Stimulated activated CD8-positive, alpha-beta memory T cell treated with anti-CD3 and anti-CD28 coated beads, Interleukin-4, amount 100 ng/mL, for 1 hour (primary cell): ENCODE results near the gene BCAS4.
"Not testable (repeated sequence)": the region's sequence is repeated elsewhere in the genome, so short reads cannot be mapped to it uniquely, and the experiment has no call there.

Experiments
- DNase-seq, 2 donors: peaks; one replicate each; pipeline ENCODE4 v3.0.0-alpha.2; 2020; ENCODE audit warnings: low read depth in 2 of 2, low spot score in 1 of 2

BCAS4 gene

GRCh38 chr20:50771419-50772080, 23.3 kb upstream of the BCAS4 start:
- not testable (repeated sequence) for DNase-seq

GRCh38 chr20:50772420-50773185, 22.3 kb upstream of the BCAS4 start:
- DNase-seq: no peak

- DNase-seq: no peak
Observed at GRCh38 chr20:50774515-50774914, 20.3 kb upstream of the BCAS4 start.

- DNase-seq: no peak
Observed at GRCh38 chr20:50776122-50776817, 18.6 kb upstream of the BCAS4 start.

GRCh38 chr20:50777373-50777772, 17.5 kb upstream of the BCAS4 start:
- no peak for DNase-seq

GRCh38 chr20:50778994-50779393, 15.9 kb upstream of the BCAS4 start:
- DNase-seq: not testable (repeated sequence)

GRCh38 chr20:50783390-50783789, 11.5 kb upstream of the BCAS4 start:
- DNase-seq: no peak

GRCh38 chr20:50783903-50784302, 11.0 kb upstream of the BCAS4 start:
- no peak for DNase-seq

- DNase-seq: no peak
Observed at GRCh38 chr20:50784464-50784863, 10.4 kb upstream of the BCAS4 start.

- no peak for DNase-seq
Observed at GRCh38 chr20:50786703-50787102, 8.2 kb upstream of the BCAS4 start.

- no peak for DNase-seq
Observed at GRCh38 chr20:50787181-50787580, 7.7 kb upstream of the BCAS4 start.

GRCh38 chr20:50788045-50788991, 6.5 kb upstream of the BCAS4 start:
- DNase-seq: no peak

GRCh38 chr20:50789968-50790650, 4.8 kb upstream of the BCAS4 start:
- DNase-seq: no peak

GRCh38 chr20:50790651-50791277, 4.1 kb upstream of the BCAS4 start:
- peak; percentile 40 to 70 for DNase-seq

- no peak for DNase-seq
Observed at GRCh38 chr20:50792708-50793574, 1.9 kb upstream of the BCAS4 start.

- DNase-seq: not testable (repeated sequence)
Observed at GRCh38 chr20:50793575-50794016, 1.3 kb upstream of the BCAS4 start.

- no peak for DNase-seq
Observed at GRCh38 chr20:50794181-50794845, 548 bp upstream of the BCAS4 start.

- no peak for DNase-seq
Observed at GRCh38 chr20:50797142-50797541, 2.3 kb downstream of the BCAS4 start.
